Nephron progenitor cell (in vitro differentiated cells): ENCODE results near the gene HSPA4.
A peak's percentile ranks its signal among the peaks of the same experiment; 100 is the strongest.
"Not testable (repeated sequence)": the region's sequence is repeated elsewhere in the genome, so short reads cannot be mapped to it uniquely, and the experiment has no call there.

Experiments
- DNase-seq: peaks from one replicate; pipeline ENCODE4 v3.0.0; 2021
- H3K27ac Mint-ChIP-seq: 2 replicates; pipeline ENCODE4 v1.8.0; 2021; ENCODE audit warnings: mild to moderate bottlenecking, moderate library complexity, mixed read lengths
- H3K27me3 Mint-ChIP-seq: 2 replicates; pipeline ENCODE4 v1.8.0; 2021; ENCODE audit warnings: mild to moderate bottlenecking, low read depth, mixed read lengths; ENCODE audit not compliant: poor library complexity
- H3K36me3 Mint-ChIP-seq: 2 replicates; pipeline ENCODE4 v1.8.0; 2021; ENCODE audit warnings: low read depth, mixed read lengths
- H3K4me1 Mint-ChIP-seq: 2 replicates; pipeline ENCODE4 v1.8.0; 2021; ENCODE audit warnings: mixed read lengths
- H3K4me3 Mint-ChIP-seq: 2 replicates; pipeline ENCODE4 v1.8.0; 2021; ENCODE audit warnings: mild to moderate bottlenecking, moderate library complexity, mixed read lengths
- H3K9me3 Mint-ChIP-seq: 2 replicates; pipeline ENCODE4 v1.8.0; 2021; ENCODE audit warnings: mild to moderate bottlenecking, moderate library complexity, mixed read lengths
- CTCF ChIP-seq: fragments of 200-600 bp; sonication (generic); IDR thresholded peaks from 2 replicates; pipeline ENCODE4 v1.5.0; 2021; ENCODE audit warnings: antibody characterized with exemption

HSPA4 gene

GRCh38 chr5:133051542-133052316, at the start of gene HSPA4:
Gene HSPA4, plus strand, starts transcription at chr5:133052013. Its CDS starts 238 bp downstream, at chr5:133052251.
- Mint-ChIP-seq H3K36me3 (peaks cover 29% of the 10 kb centered on the region), H3K9me3 (peaks cover 4% of the 10 kb centered on the region), H3K4me3 (peak within 1 kb of the TSS; percentile 92), H3K27ac (peak within 1 kb of the TSS; percentile 100), H3K4me1 (peaks cover 57% of the 10 kb centered on the region), H3K27me3 (peaks cover 5% of the 10 kb centered on the region)
- DNase-seq, result peak; percentile 96
- no peak for TF ChIP-seq CTCF

- Mint-ChIP-seq H3K4me3 (no peak overlapping the region), H3K27ac (no peak overlapping the region)
- no peak for DNase-seq
These were observed 45.2 kb upstream of the HSPA4 start for GRCh38 chr5:133006653-133007052.

GRCh38 chr5:133008455-133008854, 43.4 kb upstream of the HSPA4 start:
- not testable (repeated sequence) for H3K27me3 Mint-ChIP-seq

More at GRCh38 chr5:133006653-133007052, 45.2 kb upstream of the HSPA4 start:
- H3K9me3 Mint-ChIP-seq, result peaks cover 16% of the 10 kb centered on the region
- no peaks in the 10 kb centered on the region for H3K27me3 Mint-ChIP-seq
- TF ChIP-seq CTCF, result no peak
- H3K36me3 Mint-ChIP-seq, result peaks cover 54% of the 10 kb centered on the region
- H3K4me1 Mint-ChIP-seq, result no peaks in the 10 kb centered on the region

GRCh38 chr5:133015466-133015865, 36.3 kb upstream of the HSPA4 start:
- no peak for DNase-seq
- no peak for TF ChIP-seq CTCF
- Mint-ChIP-seq H3K27ac (no peak overlapping the region), H3K4me1 (peaks cover 5% of the 10 kb centered on the region), H3K36me3 (peaks cover 63% of the 10 kb centered on the region), H3K4me3 (no peak overlapping the region), H3K9me3 (peaks cover 13% of the 10 kb centered on the region), H3K27me3 (no peaks in the 10 kb centered on the region)

More at GRCh38 chr5:133008455-133008854, 43.4 kb upstream of the HSPA4 start:
- not testable (repeated sequence) for H3K4me3 Mint-ChIP-seq, DNase-seq, H3K27ac Mint-ChIP-seq, H3K4me1 Mint-ChIP-seq
- peaks cover 23% of the 10 kb centered on the region for H3K9me3 Mint-ChIP-seq
- H3K36me3 Mint-ChIP-seq, result peaks cover 56% of the 10 kb centered on the region

GRCh38 chr5:133017964-133018363, 33.8 kb upstream of the HSPA4 start:
- Mint-ChIP-seq H3K27ac (no peak overlapping the region), H3K4me3 (no peak overlapping the region), H3K9me3 (no peaks in the 10 kb centered on the region), H3K27me3 (no peaks in the 10 kb centered on the region), H3K36me3 (peaks cover 64% of the 10 kb centered on the region), H3K4me1 (peaks cover 5% of the 10 kb centered on the region)
- DNase-seq, result no peak
- TF ChIP-seq CTCF, result no peak

- H3K27ac Mint-ChIP-seq, H3K27me3 Mint-ChIP-seq, DNase-seq, H3K9me3 Mint-ChIP-seq, H3K4me1 Mint-ChIP-seq, H3K4me3 Mint-ChIP-seq: not testable (repeated sequence)
- peaks cover 61% of the 10 kb centered on the region for H3K36me3 Mint-ChIP-seq
These were observed 32.3 kb upstream of the HSPA4 start for GRCh38 chr5:133019471-133019870.
